Stimulated activated naive CD8-positive, alpha-beta T cell treated with anti-CD3 and anti-CD28 coated beads, Interleukin-15, Interleukin-2, amounts not matched to agents 100 ng/mL and 50 ng/mL, for 24 hours (primary cell): ENCODE data around the gene PPM1D.

Source experiments
- H3K27ac Mint-ChIP-seq: one replicate; pipeline ENCODE4 v1.8.0; 2021; ENCODE audit warnings: mild to moderate bottlenecking, mixed read lengths
- H3K27me3 Mint-ChIP-seq: one replicate; pipeline ENCODE4 v1.8.0; 2021; ENCODE audit warnings: mixed read lengths
- H3K36me3 Mint-ChIP-seq: one replicate; pipeline ENCODE4 v1.8.0; 2021; ENCODE audit warnings: low read depth, mixed read lengths
- H3K4me1 Mint-ChIP-seq: one replicate; pipeline ENCODE4 v1.8.0; 2021; ENCODE audit warnings: low read depth, mixed read lengths
- H3K4me3 Mint-ChIP-seq: one replicate; pipeline ENCODE4 v1.8.0; 2021; ENCODE audit warnings: mild to moderate bottlenecking, mixed read lengths
- H3K9me3 Mint-ChIP-seq: one replicate; pipeline ENCODE4 v1.8.0; 2021; ENCODE audit warnings: mixed read lengths

The PPM1D gene

GRCh38 chr17:60699090-60699489, 99.1 kb downstream of the PPM1D start:
- H3K36me3 Mint-ChIP-seq, result peaks cover 4% of the 10 kb centered on the region
- H3K27me3 Mint-ChIP-seq, result no peaks in the 10 kb centered on the region
- no peak overlapping the region for H3K4me3 Mint-ChIP-seq
- H3K9me3 Mint-ChIP-seq, result no peaks in the 10 kb centered on the region
- H3K4me1 Mint-ChIP-seq, result no peaks in the 10 kb centered on the region
- no peak overlapping the region for H3K27ac Mint-ChIP-seq

- no peak overlapping the region for H3K4me3 Mint-ChIP-seq
- H3K9me3 Mint-ChIP-seq, result no peaks in the 10 kb centered on the region
These were observed 104.2 kb downstream of the PPM1D start for GRCh38 chr17:60704170-60704569.

GRCh38 chr17:60712675-60713074, 112.7 kb downstream of the PPM1D start:
- no peaks in the 10 kb centered on the region for H3K27me3 Mint-ChIP-seq
- H3K9me3 Mint-ChIP-seq, result no peaks in the 10 kb centered on the region
- H3K4me3 Mint-ChIP-seq, result no peak overlapping the region
- no peaks in the 10 kb centered on the region for H3K4me1 Mint-ChIP-seq
- H3K27ac Mint-ChIP-seq, result no peak overlapping the region
- peaks cover 9% of the 10 kb centered on the region for H3K36me3 Mint-ChIP-seq

More at GRCh38 chr17:60704170-60704569, 104.2 kb downstream of the PPM1D start:
- peaks cover 4% of the 10 kb centered on the region for H3K36me3 Mint-ChIP-seq
- H3K4me1 Mint-ChIP-seq, result no peaks in the 10 kb centered on the region
- no peaks in the 10 kb centered on the region for H3K27me3 Mint-ChIP-seq
- H3K27ac Mint-ChIP-seq, result no peak overlapping the region

- H3K4me3 Mint-ChIP-seq, result no peak overlapping the region
- H3K4me1 Mint-ChIP-seq, result no peaks in the 10 kb centered on the region
- no peak overlapping the region for H3K27ac Mint-ChIP-seq
- no peaks in the 10 kb centered on the region for H3K9me3 Mint-ChIP-seq
- H3K27me3 Mint-ChIP-seq, result no peaks in the 10 kb centered on the region
- peaks cover 9% of the 10 kb centered on the region for H3K36me3 Mint-ChIP-seq
These were observed 113.6 kb downstream of the PPM1D start for GRCh38 chr17:60713608-60714007.
